Measurements from ENCODE around the gene GRM2. TPM values are rescaled to one million over a fixed set of nuclear protein-coding genes. Genes with fewer than 3 reads are reported as not detected.

The GRM2 gene
- total and polyA plus RNA-seq, 4 donors, result 0.13 to 0.77 (median 0.25) TPM

DNA sequence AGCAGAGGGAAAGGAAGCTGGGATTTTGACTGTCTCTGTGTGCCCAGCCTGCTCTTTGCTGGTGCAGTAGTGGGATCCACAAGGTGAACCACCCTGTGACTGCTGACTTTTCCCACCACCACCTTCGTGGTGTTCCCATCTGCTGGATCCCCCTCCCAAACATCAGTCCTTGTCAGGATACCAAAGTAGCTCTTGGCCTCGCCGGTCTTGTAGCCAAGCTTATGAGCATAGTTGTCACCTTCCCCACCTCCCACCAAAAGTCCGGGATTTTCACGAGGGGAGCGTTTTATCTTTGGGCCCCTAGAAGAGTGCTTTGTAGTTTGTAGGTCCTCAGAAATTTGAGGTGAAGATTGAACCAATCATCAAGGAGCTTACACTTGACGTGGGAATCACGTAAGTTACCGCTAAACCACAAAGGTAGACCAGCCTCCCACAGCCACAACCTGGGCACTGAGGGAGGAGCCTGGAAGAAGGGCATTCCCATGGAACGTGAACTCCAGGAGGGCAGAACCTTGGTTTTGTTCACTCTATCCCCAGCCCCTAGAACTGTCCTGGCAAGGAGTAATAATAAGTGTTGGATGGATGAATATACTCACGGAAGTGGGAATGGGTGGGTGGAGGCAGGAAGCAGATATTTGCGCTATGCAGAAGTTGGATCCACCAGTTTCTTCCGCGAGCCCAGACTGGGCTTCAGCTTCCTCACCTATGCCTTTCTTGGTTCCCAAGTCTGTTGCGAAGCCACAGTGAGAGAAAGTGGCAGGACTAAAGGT lies 36.6 kb upstream of the GRM2 start:
- DNase-seq, result no peak
- Histone ChIP-seq H3K4me3 (peak overlapping the region; percentile 88), H3K9me3 (ENCODE audit: control insufficient read depth in 4 of 4, insufficient read depth in 3 of 4, low read length in 3 of 4) (no peaks in the 10 kb centered on the region), H3K9ac (ENCODE audit: insufficient read depth in 1 of 2, low read length in 2 of 2) (no peak overlapping the region), H3K4me1 (ENCODE audit: control insufficient read depth in 5 of 5, insufficient read depth in 5 of 5, low read length in 5 of 5) (peaks cover 0 to 13% (median 10%) of the 10 kb centered on the region in 5 donors), H3K36me3 (ENCODE audit: control insufficient read depth in 4 of 4, insufficient read depth in 4 of 4, low read length in 4 of 4) (peaks cover 0 to 2% (median 0%) of the 10 kb centered on the region in 4 donors), H3K27ac (ENCODE audit: low read depth in 1 of 2, low read length in 1 of 2) (peak overlapping the region in 1 of 2 donors; percentile 93), H3K27me3 (ENCODE audit: control insufficient read depth in 3 of 3, insufficient read depth in 3 of 3, low read length in 2 of 3) (no peaks in the 10 kb centered on the region)
- TF ChIP-seq, protein P1, sequence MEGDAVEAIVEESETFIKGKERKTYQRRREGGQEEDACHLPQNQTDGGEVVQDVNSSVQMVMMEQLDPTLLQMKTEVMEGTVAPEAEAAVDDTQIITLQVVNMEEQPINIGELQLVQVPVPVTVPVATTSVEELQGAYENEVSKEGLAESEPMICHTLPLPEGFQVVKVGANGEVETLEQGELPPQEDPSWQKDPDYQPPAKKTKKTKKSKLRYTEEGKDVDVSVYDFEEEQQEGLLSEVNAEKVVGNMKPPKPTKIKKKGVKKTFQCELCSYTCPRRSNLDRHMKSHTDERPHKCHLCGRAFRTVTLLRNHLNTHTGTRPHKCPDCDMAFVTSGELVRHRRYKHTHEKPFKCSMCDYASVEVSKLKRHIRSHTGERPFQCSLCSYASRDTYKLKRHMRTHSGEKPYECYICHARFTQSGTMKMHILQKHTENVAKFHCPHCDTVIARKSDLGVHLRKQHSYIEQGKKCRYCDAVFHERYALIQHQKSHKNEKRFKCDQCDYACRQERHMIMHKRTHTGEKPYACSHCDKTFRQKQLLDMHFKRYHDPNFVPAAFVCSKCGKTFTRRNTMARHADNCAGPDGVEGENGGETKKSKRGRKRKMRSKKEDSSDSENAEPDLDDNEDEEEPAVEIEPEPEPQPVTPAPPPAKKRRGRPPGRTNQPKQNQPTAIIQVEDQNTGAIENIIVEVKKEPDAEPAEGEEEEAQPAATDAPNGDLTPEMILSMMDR (IDR thresholded peaks at IDR 0.05; ENCODE audit: control extremely low read depth, extremely low read depth), result no peak
- ATAC-seq (ENCODE audit: insufficient read depth, low FRiP score), result no peak
- 55 to 58% methylated on average over 15 of the region's 15 CpGs for WGBS, 2 donors

DNA sequence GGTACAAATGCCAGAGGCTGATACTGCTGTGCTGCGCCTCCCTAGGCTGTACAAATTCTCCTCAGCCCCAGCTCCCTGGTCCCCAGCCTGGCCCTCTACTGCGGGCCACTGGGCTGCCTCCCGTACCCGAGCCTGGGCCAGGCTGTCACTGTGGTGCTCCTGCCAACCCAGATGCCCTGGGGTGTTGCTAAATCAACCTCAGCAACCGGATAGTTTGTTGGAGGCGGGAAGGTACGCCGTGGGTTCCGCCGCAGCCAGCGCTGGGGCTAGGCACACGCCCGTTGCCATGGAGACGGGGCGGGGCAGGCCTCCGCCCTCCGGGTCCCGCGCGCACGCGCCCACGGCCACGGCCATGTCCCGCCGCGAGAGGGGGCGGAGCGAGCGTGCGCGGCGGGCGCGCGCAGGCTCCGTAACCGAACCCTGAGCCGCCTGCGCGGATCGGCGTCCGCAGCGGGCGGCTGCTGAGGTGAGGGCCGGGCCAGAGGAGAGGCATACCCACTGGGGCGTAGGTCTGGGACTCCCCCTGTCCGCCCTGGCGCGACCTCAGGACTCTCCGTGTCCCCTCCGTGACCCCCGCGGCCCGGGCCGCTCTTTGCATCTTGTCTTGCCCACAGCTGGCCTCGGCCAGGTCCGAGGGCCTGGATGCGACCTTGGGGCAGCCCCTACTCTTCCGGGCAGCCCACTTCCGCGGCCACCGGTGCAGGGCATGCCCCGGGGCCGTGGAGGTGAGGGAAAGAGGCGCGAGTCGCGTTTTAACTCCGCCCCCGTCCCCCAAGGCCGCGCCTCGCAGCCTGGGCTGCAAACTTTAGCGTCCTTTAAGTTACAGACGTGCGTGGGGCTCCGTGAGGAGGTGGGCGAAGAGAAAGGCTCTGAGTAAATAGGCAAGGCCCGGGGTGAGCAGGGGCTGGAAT lies 35.8 kb upstream of the GRM2 start, which contains the start of gene TEX264:
TEX264 (plus strand) TSS at position 430 of the 911 bp plus-strand sequence. CDS start 3,053 bp downstream, outside the sequence.
- TF ChIP-seq, protein P1 (IDR thresholded peaks at IDR 0.05; ENCODE audit: control extremely low read depth, extremely low read depth), result no peak
- DNase-seq (peak; percentile 82 to 91 (median 85)), ATAC-seq (ENCODE audit: insufficient read depth, low FRiP score) (peak; percentile 95)
- Histone ChIP-seq H3K4me1 (ENCODE audit: control insufficient read depth in 5 of 5, insufficient read depth in 5 of 5, low read length in 5 of 5) (peaks cover 0 to 15% (median 10%) of the 10 kb centered on the region in 5 donors), H3K9me3 (ENCODE audit: control insufficient read depth in 4 of 4, insufficient read depth in 3 of 4, low read length in 3 of 4) (no peaks in the 10 kb centered on the region), H3K9ac (ENCODE audit: insufficient read depth in 1 of 2, low read length in 2 of 2) (peak within 1 kb of the TSS in 1 of 2 donors; percentile 49), H3K36me3 (ENCODE audit: control insufficient read depth in 4 of 4, insufficient read depth in 4 of 4, low read length in 4 of 4) (peaks cover 0 to 6% (median under 1%) of the 10 kb centered on the region in 4 donors), H3K27ac (ENCODE audit: low read depth in 1 of 2, low read length in 1 of 2) (peak within 1 kb of the TSS; percentile 93 to 98), H3K27me3 (ENCODE audit: control insufficient read depth in 3 of 3, insufficient read depth in 3 of 3, low read length in 2 of 3) (no peaks in the 10 kb centered on the region), H3K4me3 (peak within 1 kb of the TSS; percentile 88)
- WGBS, 2 donors, result 0 to 1% methylated on average over 77 to 81 of the region's 81 CpGs

- Histone ChIP-seq H3K4me3 (peak overlapping the region; percentile 88), H3K9ac (ENCODE audit: insufficient read depth in 1 of 2, low read length in 2 of 2) (no peak overlapping the region), H3K36me3 (ENCODE audit: control insufficient read depth in 4 of 4, insufficient read depth in 4 of 4, low read length in 4 of 4) (peaks cover 0 to 10% (median 1%) of the 10 kb centered on the region in 4 donors), H3K27ac (ENCODE audit: low read depth in 1 of 2, low read length in 1 of 2) (peak overlapping the region; percentile 93 to 98), H3K27me3 (ENCODE audit: control insufficient read depth in 3 of 3, insufficient read depth in 3 of 3, low read length in 2 of 3) (no peaks in the 10 kb centered on the region), H3K9me3 (ENCODE audit: control insufficient read depth in 4 of 4, insufficient read depth in 3 of 4, low read length in 3 of 4) (no peaks in the 10 kb centered on the region), H3K4me1 (ENCODE audit: control insufficient read depth in 5 of 5, insufficient read depth in 5 of 5, low read length in 5 of 5) (peaks cover 0 to 16% (median 10%) of the 10 kb centered on the region in 5 donors)
- peak; percentile 53 for ATAC-seq (ENCODE audit: insufficient read depth, low FRiP score)
- peak; percentile 71 to 75 (median 75) for DNase-seq
- TF ChIP-seq, protein P1 (IDR thresholded peaks at IDR 0.05; ENCODE audit: control extremely low read depth, extremely low read depth), result no peak
- 6 to 8% methylated on average over 40 of the region's 40 CpGs for WGBS, 2 donors
Measured at GRCh38 chr3:51671734-51672475, 35.0 kb upstream of the GRM2 start.

Data from lung (tissue), 12 donors.